Kidney capillary endothelial cell (primary cell): Measurements from ENCODE around the gene MMS22L.

ENCODE experiments used
- DNase-seq: peaks from one replicate; pipeline ENCODE4 v3.0.0-alpha.2; 2018; ENCODE audit warnings: low spot score

The MMS22L gene

GRCh38 chr6:97138581-97138980, 144.4 kb downstream of the MMS22L start:
- no peak for DNase-seq

- DNase-seq = no peak
These were observed 146.2 kb downstream of the MMS22L start for GRCh38 chr6:97136626-97137358.

GRCh38 chr6:97133067-97133466, 149.9 kb downstream of the MMS22L start:
- DNase-seq = no peak

GRCh38 chr6:97129106-97129505, 153.9 kb downstream of the MMS22L start:
- DNase-seq = no peak

GRCh38 chr6:97128507-97128906, 154.5 kb downstream of the MMS22L start:
- DNase-seq = no peak

- no peak for DNase-seq
These were observed 159.4 kb downstream of the MMS22L start for GRCh38 chr6:97123652-97124051.

GRCh38 chr6:97123112-97123511, 159.9 kb downstream of the MMS22L start:
- DNase-seq = no peak

GRCh38 chr6:97120511-97120910, 162.5 kb downstream of the MMS22L start:
- no peak for DNase-seq

- DNase-seq = no peak
These were observed 168.4 kb downstream of the MMS22L start for GRCh38 chr6:97114645-97115044.

- DNase-seq = no peak
These were observed 169.8 kb downstream of the MMS22L start for GRCh38 chr6:97113170-97113569.

- no peak for DNase-seq
These were observed 171.8 kb downstream of the MMS22L start for GRCh38 chr6:97111243-97111642.

GRCh38 chr6:97110626-97111025, 172.4 kb downstream of the MMS22L start:
- DNase-seq = no peak

- no peak for DNase-seq
These were observed 172.9 kb downstream of the MMS22L start for GRCh38 chr6:97110149-97110548.

- DNase-seq = no peak
These were observed 173.6 kb downstream of the MMS22L start for GRCh38 chr6:97109444-97109843.

- no peak for DNase-seq
These were observed 180.7 kb downstream of the MMS22L start for GRCh38 chr6:97102145-97102790.

GRCh38 chr6:97100696-97101095, 182.3 kb downstream of the MMS22L start:
- no peak for DNase-seq

- DNase-seq = no peak
These were observed 185.7 kb downstream of the MMS22L start for GRCh38 chr6:97097068-97098047.

GRCh38 chr6:97095311-97095850, 187.6 kb downstream of the MMS22L start:
- DNase-seq = no peak

- DNase-seq = no peak
These were observed 188.6 kb downstream of the MMS22L start for GRCh38 chr6:97094376-97094775.

GRCh38 chr6:97092673-97093305, 190.2 kb downstream of the MMS22L start:
- no peak for DNase-seq
